ENCODE data around the gene C5AR1.

The C5AR1 gene

DNA sequence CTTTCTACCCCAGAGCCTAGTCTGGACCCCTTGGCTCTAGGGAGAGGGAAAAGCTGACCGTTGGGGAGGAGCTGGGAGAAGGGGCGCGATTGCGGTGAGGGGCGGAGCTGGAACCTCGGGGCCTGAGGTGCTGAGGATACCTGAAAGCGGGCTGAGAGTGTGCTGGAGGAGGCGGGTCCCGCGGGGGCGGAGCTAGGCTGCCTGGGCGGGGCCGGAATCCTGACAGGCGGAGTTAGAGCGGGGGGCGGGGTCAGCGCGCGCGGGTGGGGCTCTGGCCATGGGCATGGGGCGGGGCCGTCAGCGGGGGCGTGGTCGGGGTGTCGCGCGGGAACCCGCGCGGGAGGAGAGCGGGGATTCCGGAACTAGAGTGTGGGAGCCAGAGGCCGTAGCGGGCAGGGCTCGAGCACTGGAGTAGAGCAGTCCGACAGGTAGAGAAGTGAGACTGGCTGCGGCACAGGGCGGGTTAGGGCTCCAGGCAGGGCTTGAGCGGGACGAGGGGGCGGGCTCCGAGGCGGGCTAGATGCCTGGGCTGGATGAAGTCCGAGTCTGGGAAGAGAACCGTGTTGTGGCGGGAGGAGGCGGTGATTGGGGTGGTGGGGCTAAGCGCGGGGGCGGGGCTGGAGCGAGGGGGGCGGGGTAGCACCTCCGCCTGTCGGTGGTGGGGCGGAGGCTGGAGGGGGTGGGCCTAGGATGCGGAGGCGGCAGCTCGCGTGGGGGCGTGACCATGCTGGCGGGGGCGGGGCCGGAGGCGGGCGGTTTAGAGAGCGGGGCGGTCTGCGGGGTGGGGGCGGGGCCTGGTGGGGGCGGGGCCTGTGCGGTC, 35.4 kb upstream of the C5AR1 start, which contains the start of gene INAFM1 (continued):
- TF ChIP-seq, protein P1, sequence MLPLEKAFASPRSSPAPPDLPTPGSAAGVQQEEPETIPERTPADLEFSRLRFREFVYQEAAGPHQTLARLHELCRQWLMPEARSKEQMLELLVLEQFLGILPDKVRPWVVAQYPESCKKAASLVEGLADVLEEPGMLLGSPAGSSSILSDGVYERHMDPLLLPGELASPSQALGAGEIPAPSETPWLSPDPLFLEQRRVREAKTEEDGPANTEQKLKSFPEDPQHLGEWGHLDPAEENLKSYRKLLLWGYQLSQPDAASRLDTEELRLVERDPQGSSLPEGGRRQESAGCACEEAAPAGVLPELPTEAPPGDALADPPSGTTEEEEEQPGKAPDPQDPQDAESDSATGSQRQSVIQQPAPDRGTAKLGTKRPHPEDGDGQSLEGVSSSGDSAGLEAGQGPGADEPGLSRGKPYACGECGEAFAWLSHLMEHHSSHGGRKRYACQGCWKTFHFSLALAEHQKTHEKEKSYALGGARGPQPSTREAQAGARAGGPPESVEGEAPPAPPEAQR (tag by site-specific recombination; IDR thresholded peaks at IDR 0.05): no peak
- TF ChIP-seq ZSCAN30 (tag by site-specific recombination; IDR thresholded peaks at IDR 0.05) (peak; percentile 25; the same call in 1 of the 2 replicates), ZNF555 (tag by site-specific recombination; conservative IDR thresholded peaks at IDR 0.05) (no peak), ZFP3 (tag by site-specific recombination; IDR thresholded peaks at IDR 0.05; ENCODE audit: low read depth) (no peak), ZNF155 (tag by site-specific recombination; IDR thresholded peaks at IDR 0.05) (no peak), ZNF549 (tag by site-specific recombination; IDR thresholded peaks at IDR 0.05) (no peak)
- TF ChIP-seq, protein P2, sequence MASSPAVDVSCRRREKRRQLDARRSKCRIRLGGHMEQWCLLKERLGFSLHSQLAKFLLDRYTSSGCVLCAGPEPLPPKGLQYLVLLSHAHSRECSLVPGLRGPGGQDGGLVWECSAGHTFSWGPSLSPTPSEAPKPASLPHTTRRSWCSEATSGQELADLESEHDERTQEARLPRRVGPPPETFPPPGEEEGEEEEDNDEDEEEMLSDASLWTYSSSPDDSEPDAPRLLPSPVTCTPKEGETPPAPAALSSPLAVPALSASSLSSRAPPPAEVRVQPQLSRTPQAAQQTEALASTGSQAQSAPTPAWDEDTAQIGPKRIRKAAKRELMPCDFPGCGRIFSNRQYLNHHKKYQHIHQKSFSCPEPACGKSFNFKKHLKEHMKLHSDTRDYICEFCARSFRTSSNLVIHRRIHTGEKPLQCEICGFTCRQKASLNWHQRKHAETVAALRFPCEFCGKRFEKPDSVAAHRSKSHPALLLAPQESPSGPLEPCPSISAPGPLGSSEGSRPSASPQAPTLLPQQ (tag by site-specific recombination; IDR thresholded peaks at IDR 0.05): peak; percentile 20
- TF ChIP-seq, protein P3, sequence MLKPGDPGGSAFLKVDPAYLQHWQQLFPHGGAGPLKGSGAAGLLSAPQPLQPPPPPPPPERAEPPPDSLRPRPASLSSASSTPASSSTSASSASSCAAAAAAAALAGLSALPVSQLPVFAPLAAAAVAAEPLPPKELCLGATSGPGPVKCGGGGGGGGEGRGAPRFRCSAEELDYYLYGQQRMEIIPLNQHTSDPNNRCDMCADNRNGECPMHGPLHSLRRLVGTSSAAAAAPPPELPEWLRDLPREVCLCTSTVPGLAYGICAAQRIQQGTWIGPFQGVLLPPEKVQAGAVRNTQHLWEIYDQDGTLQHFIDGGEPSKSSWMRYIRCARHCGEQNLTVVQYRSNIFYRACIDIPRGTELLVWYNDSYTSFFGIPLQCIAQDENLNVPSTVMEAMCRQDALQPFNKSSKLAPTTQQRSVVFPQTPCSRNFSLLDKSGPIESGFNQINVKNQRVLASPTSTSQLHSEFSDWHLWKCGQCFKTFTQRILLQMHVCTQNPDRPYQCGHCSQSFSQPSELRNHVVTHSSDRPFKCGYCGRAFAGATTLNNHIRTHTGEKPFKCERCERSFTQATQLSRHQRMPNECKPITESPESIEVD (tag by site-specific recombination; IDR thresholded peaks at IDR 0.05): no peak

DNA sequence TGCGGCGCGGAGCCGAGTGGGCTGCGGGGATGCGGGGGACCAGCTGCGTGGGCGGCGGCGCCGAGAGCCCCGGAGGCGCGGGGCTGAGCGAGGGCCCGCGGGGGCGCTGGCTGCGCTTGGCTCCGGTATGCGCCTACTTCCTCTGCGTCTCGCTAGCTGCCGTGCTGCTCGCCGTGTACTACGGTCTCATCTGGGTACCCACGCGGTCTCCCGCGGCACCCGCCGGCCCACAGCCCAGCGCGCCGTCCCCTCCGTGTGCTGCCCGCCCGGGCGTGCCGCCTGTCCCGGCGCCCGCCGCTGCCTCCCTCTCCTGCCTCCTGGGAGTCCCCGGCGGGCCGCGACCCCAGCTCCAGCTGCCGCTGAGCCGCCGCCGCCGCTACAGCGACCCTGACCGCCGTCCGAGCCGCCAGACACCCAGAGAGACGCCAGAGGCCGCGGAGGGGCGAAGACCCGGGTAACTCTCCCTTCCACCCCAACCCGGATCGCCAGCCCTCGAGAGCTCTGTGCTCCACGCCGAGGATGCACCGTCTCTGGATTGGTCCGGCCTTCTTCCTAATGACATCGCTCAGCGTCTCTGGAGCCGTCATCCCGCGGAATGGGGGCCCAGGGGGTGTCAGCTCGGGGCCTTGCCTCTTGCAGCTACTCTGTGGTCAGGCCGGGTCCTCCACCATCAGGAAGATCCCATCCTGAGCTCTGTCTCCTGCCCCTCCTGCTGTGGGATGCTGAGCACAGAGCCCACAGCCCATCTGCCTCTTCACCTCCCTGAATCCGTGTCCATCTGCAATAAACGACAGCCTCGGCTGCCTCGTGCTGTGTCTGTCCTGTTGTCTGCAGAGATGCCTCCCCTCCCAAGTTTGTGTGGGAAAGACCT, 34.5 kb upstream of the C5AR1 start:
- ChIA-PET POLR2A (interaction anchor here (0.5 to 4.3 kb wide), 22 partner anchors 10 to 1645 kb away, joined by 3 to 108 read pairs (median 6); partner anchors contain the start of genes CCDC9, DHX34 and ZC3H4), CTCF (interaction anchor here (0.5 to 3.0 kb wide), 16 partner anchors 8 to 432 kb away, joined by 3 to 20 read pairs (median 4); partner anchors contain the start of gene DHX34)
- no peaks in the 10 kb centered on the region for H3K9me3 ChIP-seq (ENCODE audit: control insufficient read depth, insufficient read depth, low read depth, low read length)
- TF ChIP-seq ZNF660 (tag by site-specific recombination; IDR thresholded peaks at IDR 0.05): 0 out of 2 replicates have a peak, but pooled peaks have one; percentile 65
- TF ChIP-seq ZNF677 (tag by site-specific recombination; IDR thresholded peaks at IDR 0.05): 0 out of 2 replicates have a peak, but pooled peaks have one; percentile 11
- TF ChIP-seq, protein P4, sequence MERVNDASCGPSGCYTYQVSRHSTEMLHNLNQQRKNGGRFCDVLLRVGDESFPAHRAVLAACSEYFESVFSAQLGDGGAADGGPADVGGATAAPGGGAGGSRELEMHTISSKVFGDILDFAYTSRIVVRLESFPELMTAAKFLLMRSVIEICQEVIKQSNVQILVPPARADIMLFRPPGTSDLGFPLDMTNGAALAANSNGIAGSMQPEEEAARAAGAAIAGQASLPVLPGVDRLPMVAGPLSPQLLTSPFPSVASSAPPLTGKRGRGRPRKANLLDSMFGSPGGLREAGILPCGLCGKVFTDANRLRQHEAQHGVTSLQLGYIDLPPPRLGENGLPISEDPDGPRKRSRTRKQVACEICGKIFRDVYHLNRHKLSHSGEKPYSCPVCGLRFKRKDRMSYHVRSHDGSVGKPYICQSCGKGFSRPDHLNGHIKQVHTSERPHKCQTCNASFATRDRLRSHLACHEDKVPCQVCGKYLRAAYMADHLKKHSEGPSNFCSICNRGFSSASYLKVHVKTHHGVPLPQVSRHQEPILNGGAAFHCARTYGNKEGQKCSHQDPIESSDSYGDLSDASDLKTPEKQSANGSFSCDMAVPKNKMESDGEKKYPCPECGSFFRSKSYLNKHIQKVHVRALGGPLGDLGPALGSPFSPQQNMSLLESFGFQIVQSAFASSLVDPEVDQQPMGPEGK (tag by site-specific recombination; IDR thresholded peaks at IDR 0.05): peak; percentile 57; the same call in 1 of the 2 replicates
- no peak for TF ChIP-seq ZNF654 (tag by site-specific recombination; IDR thresholded peaks at IDR 0.05; ENCODE audit: low read depth)
- TF ChIP-seq ZBTB17 (tag by site-specific recombination; IDR thresholded peaks at IDR 0.05): peak; percentile 91
- no peak for TF ChIP-seq KLF9 (tag by site-specific recombination; IDR thresholded peaks at IDR 0.05; ENCODE audit: low read depth)
- H3K27ac ChIP-seq (ENCODE audit: extremely low read depth, low read depth, low read length): no peak overlapping the region; the same call in 1 of the 2 replicates
- peaks cover 8 to 13% of the 10 kb centered on the region in 2 experiments; a peak in 2 of 3 replicates for H3K36me3 ChIP-seq (ENCODE audit: control insufficient read depth in 2 of 2, insufficient read depth in 1 of 2, low read length in 2 of 2)
- H3K4me1 ChIP-seq (ENCODE audit: control insufficient read depth, insufficient read depth, low read length): peaks cover 11% of the 10 kb centered on the region
- H3K4me3 ChIP-seq (ENCODE audit: low read depth, low read length): peak overlapping the region; percentile 50
